Breast epithelium (tissue), 4 donors: Measurements from ENCODE around the gene CENPB. TPM values are rescaled to one million over a fixed set of nuclear protein-coding genes. Genes with fewer than 3 reads are reported as not detected.

Experiments
- DNase-seq, 2 donors: peaks; one replicate each; pipeline ENCODE4 v3.0.0-alpha.2; 2019; ENCODE audit warnings: low spot score in 2 of 2
- H3K27ac ChIP-seq, 2 donors: fragments of 200-600 bp; sonication (generic) in 1 of 2; one replicate each; pipeline ENCODE4 v1.5.1; 2016 to 2019; ENCODE audit warnings: mild to moderate bottlenecking in 1 of 2
- H3K27me3 ChIP-seq, 2 donors: fragments of 200-600 bp; sonication (generic) in 1 of 2; one replicate each; pipeline versions ENCODE4 v1.5.1 to v1.6.0; 2017 to 2019; ENCODE audit warnings: control low read depth in 1 of 2, mild to moderate bottlenecking in 1 of 2
- H3K36me3 ChIP-seq: fragments of 200-600 bp; one replicate; pipeline ENCODE4 v1.5.1; 2019
- H3K4me1 ChIP-seq, 2 donors: fragments of 200-600 bp; sonication (generic); one replicate each; pipeline ENCODE4 v1.5.1; 2016 to 2019; ENCODE audit warnings: control low read depth in 1 of 2
- H3K4me3 ChIP-seq, 3 donors: fragments of 200-600 bp; sonication (generic); 1 replicate in 2 of 3; 2 replicates in 1 of 3; pipeline ENCODE4 v1.5.1; 2016 to 2019; ENCODE audit warnings: mild to moderate bottlenecking in 3 of 3, moderate library complexity in 2 of 3
- H3K9me3 ChIP-seq, 2 donors: fragments of 200-600 bp; sonication (generic) in 1 of 2; one replicate each; pipeline ENCODE4 v1.5.1; 2016 to 2019; ENCODE audit warnings: control low read depth in 1 of 2
- CTCF ChIP-seq, 3 donors: fragments of 450-650 bp; IDR thresholded peaks; one replicate each; pipeline ENCODE4 v1.5.1; 2016 to 2017; ENCODE audit warnings: antibody characterized with exemption in 3 of 3, mild to moderate bottlenecking in 3 of 3, moderate library complexity in 3 of 3
- POLR2A ChIP-seq: fragments of 450-650 bp; IDR thresholded peaks from one replicate; pipeline ENCODE4 v1.6.1; 2016; ENCODE audit warnings: antibody characterized with exemption, mild to moderate bottlenecking, moderate library complexity
- POLR2AphosphoS5 ChIP-seq, 3 donors: sonication (generic); formaldehyde crosslinking; IDR thresholded peaks; one replicate each; pipeline ENCODE4 v1.6.1; 2017; ENCODE audit warnings: antibody characterized with exemption in 3 of 3
- intact Hi-C: fragments of 100-400 bp; cut with DNase I; formaldehyde crosslinking; loops from one replicate; pipeline ENCODE4 v1.15.1; 2023; ENCODE audit warnings: low total_unique reads
- total RNA-seq, 3 donors: library from RNA; depleted of rRNA; stranded (reverse); fragments of >200 nt; gene quantifications; one replicate each; pipeline ENCODE4 v1.1.0, GENCODE V29; 2016

Gene CENPB
- total RNA-seq, 3 donors from 2014 or later = 55.5 to 69.8 (median 68.2) TPM

DNA sequence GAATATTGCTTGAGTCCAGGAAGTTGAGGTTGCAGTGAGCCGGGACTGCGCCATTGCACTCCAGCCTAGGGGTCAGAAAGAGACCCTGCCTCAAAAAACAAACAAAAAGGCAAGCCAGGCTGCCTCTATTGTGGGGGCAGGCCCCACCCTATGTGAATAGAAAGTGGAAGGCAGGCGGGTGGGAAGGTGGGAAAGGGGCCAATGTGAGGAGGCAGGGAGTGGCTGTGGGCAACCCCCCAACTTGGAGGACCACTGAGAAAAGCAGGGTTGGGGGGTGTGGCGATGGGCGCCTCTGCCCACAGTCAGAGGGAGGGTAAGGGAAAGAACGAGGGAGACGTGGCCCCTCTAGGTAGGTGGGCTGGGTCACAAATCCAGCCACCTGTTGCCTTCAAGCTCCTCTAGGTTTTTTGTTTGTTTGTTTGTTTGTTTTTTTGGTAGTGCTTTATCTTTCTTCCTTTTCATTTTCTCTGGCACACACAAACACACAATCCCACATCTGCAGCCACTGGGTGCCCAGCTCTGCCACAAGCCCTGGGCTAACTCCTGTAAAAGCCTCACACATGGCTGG lies 28.5 kb upstream of the CENPB start:
- intact Hi-C loops = loop anchor here (10.0 kb wide), 1 partner anchor 120 kb away; no protein-coding TSS in a partner anchor
- Histone ChIP-seq H3K4me1 (peaks cover 4 to 8% of the 10 kb centered on the region in 2 donors), H3K27me3 (no peaks in the 10 kb centered on the region), H3K4me3 (no peak overlapping the region), H3K36me3 (no peaks in the 10 kb centered on the region), H3K27ac (no peak overlapping the region), H3K9me3 (no peaks in the 10 kb centered on the region)
- DNase-seq = no peak
- TF ChIP-seq POLR2AphosphoS5 (IDR thresholded peaks at IDR 0.05) = no peak
- no peak for TF ChIP-seq POLR2A
- TF ChIP-seq CTCF (IDR thresholded peaks at IDR 0.05) = no peak

GRCh38 chr20:3813848-3814581 lies 27.5 kb upstream of the CENPB start:
- H3K27me3 ChIP-seq = no peaks in the 10 kb centered on the region
- peak overlapping the region; percentile 88 to 94 for H3K27ac ChIP-seq
- intact Hi-C loops = loop anchor here (10.0 kb wide), 1 partner anchor 121 kb away; no protein-coding TSS in a partner anchor
- H3K36me3 ChIP-seq = no peaks in the 10 kb centered on the region
- H3K9me3 ChIP-seq = no peaks in the 10 kb centered on the region
- peaks cover 4 to 8% of the 10 kb centered on the region in 2 donors for H3K4me1 ChIP-seq
- no peak for TF ChIP-seq POLR2AphosphoS5 (IDR thresholded peaks at IDR 0.05)
- TF ChIP-seq POLR2A = no peak
- H3K4me3 ChIP-seq = no peak overlapping the region
- no peak for DNase-seq

DNA sequence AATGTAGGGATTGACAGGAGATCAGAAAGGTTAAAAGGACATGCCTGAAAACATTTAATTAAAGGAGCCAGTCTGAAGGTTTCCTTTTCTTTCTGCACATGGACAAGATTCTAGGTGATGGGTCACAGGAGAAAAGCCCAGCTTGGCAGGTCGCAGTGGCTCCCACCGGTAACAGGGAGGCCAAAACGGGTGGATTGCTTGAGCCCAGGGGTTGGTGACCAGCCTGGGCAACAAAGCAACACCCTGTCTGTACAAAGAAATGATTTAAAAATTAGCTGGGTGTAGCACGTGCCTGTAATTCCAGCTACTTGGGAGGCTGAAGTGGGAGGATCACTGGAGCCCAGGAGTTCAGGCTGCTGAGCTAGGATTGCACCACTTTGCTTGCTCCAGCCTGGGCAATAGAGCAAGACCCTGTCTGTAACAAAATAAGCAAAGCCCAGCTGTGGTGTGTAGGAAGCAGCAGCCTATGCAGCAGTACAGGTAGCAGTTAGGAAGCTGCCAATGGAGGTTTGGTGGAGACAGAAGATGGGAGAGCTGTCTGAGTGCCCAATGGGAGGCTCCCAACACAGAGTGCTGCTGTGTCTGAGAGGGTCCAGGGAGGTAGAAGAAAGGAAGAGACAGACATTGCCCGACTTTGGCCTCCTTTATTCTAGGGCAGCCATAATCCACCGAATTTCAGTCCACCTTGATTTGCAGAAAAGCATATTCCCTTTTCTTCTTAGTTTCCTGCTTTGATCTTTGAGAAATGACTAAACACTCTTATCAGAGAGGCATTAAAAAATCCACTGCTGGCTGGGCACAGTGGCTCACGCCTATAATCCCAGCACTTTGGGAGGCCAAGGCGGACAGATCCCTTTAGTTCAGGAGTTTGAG lies 26.7 kb upstream of the CENPB start:
- peak overlapping the region; percentile 88 to 94 for H3K27ac ChIP-seq
- peaks cover 4 to 8% of the 10 kb centered on the region in 2 donors for H3K4me1 ChIP-seq
- H3K9me3 ChIP-seq = no peaks in the 10 kb centered on the region
- no peak for DNase-seq
- no peak overlapping the region for H3K4me3 ChIP-seq
- intact Hi-C loops = loop anchor here (10.0 kb wide), 1 partner anchor 122 kb away; no protein-coding TSS in a partner anchor
- no peaks in the 10 kb centered on the region for H3K36me3 ChIP-seq
- no peaks in the 10 kb centered on the region for H3K27me3 ChIP-seq
- TF ChIP-seq POLR2A (no peak), CTCF (IDR thresholded peaks at IDR 0.05) (no peak), POLR2AphosphoS5 (IDR thresholded peaks at IDR 0.05) (no peak)

DNA sequence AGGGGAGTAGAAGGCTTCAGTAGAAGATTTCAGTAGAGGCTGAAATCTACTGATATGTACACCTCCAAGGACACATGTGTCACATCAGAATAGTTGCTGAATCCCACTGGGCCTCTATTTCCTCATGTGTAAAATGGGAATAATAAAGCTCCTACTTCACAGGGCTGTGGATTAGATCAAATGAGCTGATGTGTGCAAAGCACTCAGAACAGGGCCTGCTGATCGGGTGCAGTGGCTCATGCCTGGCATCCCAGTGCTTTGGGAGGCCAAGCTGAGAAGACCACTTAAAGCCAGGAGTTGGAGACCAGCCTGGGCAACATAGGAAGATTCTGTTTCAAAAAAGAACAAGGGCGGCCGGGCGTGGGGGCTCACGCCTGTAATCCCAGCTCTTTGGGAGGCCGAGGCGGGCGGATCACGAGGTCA lies 25.7 kb upstream of the CENPB start:
- Histone ChIP-seq H3K4me1 (peaks cover 9 to 11% of the 10 kb centered on the region in 2 donors), H3K27me3 (no peaks in the 10 kb centered on the region), H3K36me3 (no peaks in the 10 kb centered on the region), H3K9me3 (no peaks in the 10 kb centered on the region), H3K27ac (peak overlapping the region; percentile 88 to 94), H3K4me3 (peak overlapping the region in 1 of 3 donors; percentile 61)
- TF ChIP-seq POLR2AphosphoS5 (IDR thresholded peaks at IDR 0.05) (no peak), POLR2A (no peak), CTCF (IDR thresholded peaks at IDR 0.05) (no peak)
- intact Hi-C loops = loop anchor here (10.0 kb wide), 1 partner anchor 123 kb away; no protein-coding TSS in a partner anchor
- DNase-seq = no peak

DNA sequence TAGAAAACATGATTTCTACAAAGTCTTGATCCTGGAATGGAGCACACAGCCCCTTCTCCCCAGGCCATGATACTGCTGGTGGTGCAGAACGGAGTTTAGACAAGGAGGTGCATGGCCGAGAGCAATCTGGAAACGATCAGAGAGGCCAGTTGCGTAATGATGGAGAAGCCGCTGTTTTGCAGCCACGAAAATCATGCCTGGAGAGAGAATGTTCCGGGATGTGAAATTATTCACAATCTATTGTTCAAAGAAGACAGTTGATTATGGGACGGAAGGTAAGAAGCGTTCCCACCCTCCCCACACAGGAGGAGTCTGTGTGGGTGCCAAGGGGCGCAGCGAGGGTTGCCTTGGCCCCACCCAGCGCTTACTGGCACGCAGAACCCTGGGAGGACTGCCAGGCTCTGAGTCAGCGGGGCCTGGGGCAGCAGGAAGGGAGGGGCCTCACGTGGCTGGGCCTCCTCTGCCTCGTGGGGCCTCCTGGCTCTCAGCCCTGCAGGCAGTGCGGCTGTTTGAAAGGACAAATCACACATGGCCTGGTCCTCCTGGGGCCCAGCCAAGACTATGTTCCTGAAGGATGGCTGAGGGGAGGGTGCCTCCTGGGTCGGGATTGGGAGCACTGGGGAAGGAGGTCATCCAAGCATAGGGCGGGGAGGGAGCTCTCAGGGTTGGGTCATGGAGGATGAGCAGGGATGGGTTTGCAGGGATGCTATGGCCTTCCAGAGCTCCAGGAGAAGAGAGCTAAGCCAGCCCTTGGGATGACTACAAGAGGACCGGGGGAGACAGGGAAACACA lies 25.1 kb upstream of the CENPB start:
- H3K27ac ChIP-seq = peak overlapping the region; percentile 88 to 94
- TF ChIP-seq POLR2A = peak; percentile 38
- no peak for TF ChIP-seq CTCF (IDR thresholded peaks at IDR 0.05)
- peak; percentile 98 to 100 (median 99) for TF ChIP-seq POLR2AphosphoS5 (IDR thresholded peaks at IDR 0.05)
- no peaks in the 10 kb centered on the region for H3K36me3 ChIP-seq
- intact Hi-C loops = loop anchor here (10.0 kb wide), 1 partner anchor 123 kb away; no protein-coding TSS in a partner anchor
- H3K27me3 ChIP-seq = no peaks in the 10 kb centered on the region
- peak; percentile 98 to 99 for DNase-seq
- peak overlapping the region; percentile 28 to 61 (median 45) for H3K4me3 ChIP-seq
- no peaks in the 10 kb centered on the region for H3K9me3 ChIP-seq
- peaks cover 13 to 17% of the 10 kb centered on the region in 2 donors for H3K4me1 ChIP-seq
